ENCODE data around the gene GLG1. TPM values are rescaled to one million over a fixed set of nuclear protein-coding genes. Genes with fewer than 3 reads are reported as not detected.

The GLG1 gene
- total and polyA plus RNA-seq, 2 experiments from 2014 or later: 140 to 167 TPM

DNA sequence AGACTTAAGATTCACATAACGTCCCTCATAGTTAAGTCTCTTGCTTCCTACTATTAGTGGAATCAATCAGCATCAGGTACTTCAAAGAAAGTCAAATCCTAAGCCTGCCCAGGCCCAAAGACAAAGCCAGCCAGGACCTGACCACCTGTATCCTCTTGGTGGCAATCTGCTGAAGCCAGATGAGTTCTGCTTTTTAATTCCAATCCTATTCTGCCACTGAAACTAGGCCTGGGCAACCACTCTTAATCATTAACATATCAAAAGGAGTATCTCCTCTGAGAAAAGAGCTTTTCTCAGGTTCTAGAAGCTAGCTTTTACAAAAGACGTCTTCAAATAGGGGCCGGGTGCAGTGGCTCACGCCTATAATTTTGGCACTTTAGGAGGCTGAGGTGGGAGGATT lies 15.1 kb upstream of the GLG1 start:
- H3K27me3 ChIP-seq: no peaks in the 10 kb centered on the region
- H3K36me3 ChIP-seq: peaks cover 23% of the 10 kb centered on the region
- TF ChIP-seq, protein P1, sequence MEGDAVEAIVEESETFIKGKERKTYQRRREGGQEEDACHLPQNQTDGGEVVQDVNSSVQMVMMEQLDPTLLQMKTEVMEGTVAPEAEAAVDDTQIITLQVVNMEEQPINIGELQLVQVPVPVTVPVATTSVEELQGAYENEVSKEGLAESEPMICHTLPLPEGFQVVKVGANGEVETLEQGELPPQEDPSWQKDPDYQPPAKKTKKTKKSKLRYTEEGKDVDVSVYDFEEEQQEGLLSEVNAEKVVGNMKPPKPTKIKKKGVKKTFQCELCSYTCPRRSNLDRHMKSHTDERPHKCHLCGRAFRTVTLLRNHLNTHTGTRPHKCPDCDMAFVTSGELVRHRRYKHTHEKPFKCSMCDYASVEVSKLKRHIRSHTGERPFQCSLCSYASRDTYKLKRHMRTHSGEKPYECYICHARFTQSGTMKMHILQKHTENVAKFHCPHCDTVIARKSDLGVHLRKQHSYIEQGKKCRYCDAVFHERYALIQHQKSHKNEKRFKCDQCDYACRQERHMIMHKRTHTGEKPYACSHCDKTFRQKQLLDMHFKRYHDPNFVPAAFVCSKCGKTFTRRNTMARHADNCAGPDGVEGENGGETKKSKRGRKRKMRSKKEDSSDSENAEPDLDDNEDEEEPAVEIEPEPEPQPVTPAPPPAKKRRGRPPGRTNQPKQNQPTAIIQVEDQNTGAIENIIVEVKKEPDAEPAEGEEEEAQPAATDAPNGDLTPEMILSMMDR (IDR thresholded peaks at IDR 0.05; ENCODE audit: low read depth, low read length): no peak
- no peaks in the 10 kb centered on the region for H3K4me1 ChIP-seq (ENCODE audit: low read depth)
- no peak overlapping the region for H3K27ac ChIP-seq
- DNase-seq (ENCODE audit: low read depth in 1 of 2, low spot score in 1 of 2): no peak
- H3K9me3 ChIP-seq (ENCODE audit: low read depth): no peaks in the 10 kb centered on the region
- no peak overlapping the region for H3K4me3 ChIP-seq

DNA sequence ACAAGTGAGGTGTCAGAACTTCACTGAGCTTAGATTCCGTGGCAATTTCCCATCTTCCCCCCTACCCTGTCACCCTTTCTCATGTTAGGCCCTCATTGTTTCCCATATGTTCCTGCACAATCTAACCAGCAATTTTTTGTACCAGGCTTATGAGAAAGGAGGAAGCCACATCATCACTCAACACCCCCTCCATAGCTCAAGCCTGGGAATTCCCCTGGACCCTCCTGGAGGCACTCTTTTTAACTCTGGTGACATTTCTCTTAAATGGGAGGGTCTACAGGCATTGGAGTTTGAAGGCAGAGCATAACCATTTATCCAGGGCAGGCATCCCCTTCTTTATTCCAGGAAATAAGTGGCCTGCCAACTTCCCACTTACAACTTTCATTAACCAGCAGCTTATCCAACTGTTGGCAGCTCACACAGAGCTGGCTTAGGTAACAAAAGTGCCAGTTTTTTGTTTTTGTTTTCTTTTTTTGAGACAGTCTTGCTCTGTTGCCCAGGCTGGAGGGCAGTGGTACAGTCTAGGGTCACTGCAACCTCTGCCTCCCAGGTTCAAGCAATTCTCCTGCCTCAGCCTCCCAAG lies 10.4 kb upstream of the GLG1 start:
- Histone ChIP-seq H3K27ac (no peak overlapping the region), H3K4me3 (no peak overlapping the region), H3K9me3 (ENCODE audit: low read depth) (no peaks in the 10 kb centered on the region), H3K36me3 (no peaks in the 10 kb centered on the region), H3K27me3 (no peaks in the 10 kb centered on the region), H3K4me1 (ENCODE audit: low read depth) (no peaks in the 10 kb centered on the region)
- TF ChIP-seq, protein P1 (IDR thresholded peaks at IDR 0.05; ENCODE audit: low read depth, low read length): no peak
- DNase-seq (ENCODE audit: low read depth in 1 of 2, low spot score in 1 of 2): no peak

DNA sequence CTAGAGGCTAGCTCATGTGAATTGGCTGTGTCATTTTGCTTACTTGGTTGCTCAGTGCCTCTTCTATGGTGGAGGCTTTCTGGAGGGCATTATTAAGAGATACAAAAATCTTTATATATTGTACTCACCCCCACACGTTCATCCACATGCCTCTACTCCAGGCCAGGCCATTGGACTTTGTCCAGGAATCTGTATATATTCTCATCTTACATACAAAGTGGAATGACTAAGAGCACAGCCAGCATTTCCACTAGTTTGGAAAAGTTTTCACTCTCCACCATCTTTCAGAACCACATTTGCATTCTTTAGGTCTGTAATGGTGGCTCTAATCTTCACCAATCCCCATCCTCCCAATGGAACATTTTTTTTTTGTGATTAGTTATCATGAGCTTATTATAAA lies 4.8 kb upstream of the GLG1 start:
- Histone ChIP-seq H3K27me3 (no peaks in the 10 kb centered on the region), H3K27ac (no peak overlapping the region), H3K4me1 (ENCODE audit: low read depth) (peaks cover 3% of the 10 kb centered on the region), H3K9me3 (ENCODE audit: low read depth) (no peaks in the 10 kb centered on the region), H3K4me3 (no peak overlapping the region), H3K36me3 (no peaks in the 10 kb centered on the region)
- peak in 1 of 2 donors; percentile 40 for DNase-seq (ENCODE audit: low read depth in 1 of 2, low spot score in 1 of 2)
- TF ChIP-seq, protein P1 (IDR thresholded peaks at IDR 0.05; ENCODE audit: low read depth, low read length): no peak

DNA sequence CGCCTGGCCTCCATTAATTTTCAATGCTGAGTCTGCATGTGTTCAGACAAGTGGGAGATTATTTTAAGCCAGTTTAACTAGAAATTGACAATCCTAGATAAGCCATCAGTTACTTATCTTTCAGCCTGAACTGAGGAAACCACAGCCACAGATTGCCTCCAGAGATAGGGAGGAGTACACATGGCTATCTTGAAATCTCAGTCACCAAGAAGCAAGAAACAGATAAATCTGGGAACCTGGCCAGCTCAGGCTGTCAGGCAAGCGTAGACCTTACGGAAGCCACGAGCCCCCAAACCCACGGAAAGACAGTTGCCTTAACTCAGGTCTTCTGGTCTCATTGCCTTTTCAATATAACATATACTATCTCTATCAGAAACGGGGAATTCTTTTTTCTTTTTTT lies 2.0 kb upstream of the GLG1 start:
- Histone ChIP-seq H3K27me3 (no peaks in the 10 kb centered on the region), H3K9me3 (ENCODE audit: low read depth) (no peaks in the 10 kb centered on the region), H3K27ac (no peak overlapping the region), H3K36me3 (no peaks in the 10 kb centered on the region), H3K4me1 (ENCODE audit: low read depth) (peaks cover 18% of the 10 kb centered on the region), H3K4me3 (no peak overlapping the region)
- TF ChIP-seq, protein P1 (IDR thresholded peaks at IDR 0.05; ENCODE audit: low read depth, low read length): no peak
- no peak for DNase-seq (ENCODE audit: low read depth in 1 of 2, low spot score in 1 of 2)

DNA sequence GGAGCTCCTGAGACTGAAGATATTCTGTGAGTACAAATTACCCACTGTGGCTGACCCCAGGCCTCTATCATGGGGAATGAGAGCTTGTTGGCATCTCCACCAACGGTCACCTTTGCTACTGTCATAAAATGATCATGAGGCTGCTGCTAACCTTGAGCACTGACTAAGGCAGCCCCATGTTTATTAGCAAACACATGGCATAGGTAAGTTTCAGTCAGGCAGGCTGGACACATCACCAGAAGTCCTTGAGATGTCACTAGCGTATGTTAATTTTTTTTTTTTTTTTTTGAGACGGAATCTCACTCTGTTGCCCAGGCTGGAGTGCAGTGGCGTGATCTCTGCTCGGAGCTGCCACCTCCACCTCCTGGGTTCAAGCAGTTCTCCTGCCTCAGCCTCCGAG lies 1.5 kb upstream of the GLG1 start:
- Histone ChIP-seq H3K4me3 (no peak overlapping the region), H3K9me3 (ENCODE audit: low read depth) (no peaks in the 10 kb centered on the region), H3K36me3 (no peaks in the 10 kb centered on the region), H3K27me3 (no peaks in the 10 kb centered on the region), H3K4me1 (ENCODE audit: low read depth) (peaks cover 18% of the 10 kb centered on the region), H3K27ac (no peak overlapping the region)
- DNase-seq (ENCODE audit: low read depth in 1 of 2, low spot score in 1 of 2): no peak
- TF ChIP-seq, protein P1 (IDR thresholded peaks at IDR 0.05; ENCODE audit: low read depth, low read length): no peak
